Erythroblast (primary cell): ENCODE data around the gene ARHGAP4.

Source experiments
- DNase-seq, 2 experiments: peaks; one replicate each; lab custom pipeline; 2025; lab: John Stamatoyannopoulos, UW
- GATA1 ChIP-seq: IDR thresholded peaks from 2 replicates; pipeline ENCODE4 v1.6.1; 2011; ENCODE audit warnings: low read depth, mild to moderate bottlenecking, control low read depth, low read length, moderate library complexity
- POLR2A ChIP-seq: IDR thresholded peaks from 2 replicates; pipeline ENCODE4 v1.6.1; 2011; ENCODE audit warnings: mild to moderate bottlenecking, low read length

ARHGAP4 gene

GRCh38 chrX:153921511-153922446 is 4.3 kb downstream of the ARHGAP4 start:
- no peak for DNase-seq
- TF ChIP-seq POLR2A, result no peak
- no peak for TF ChIP-seq GATA1

DNA sequence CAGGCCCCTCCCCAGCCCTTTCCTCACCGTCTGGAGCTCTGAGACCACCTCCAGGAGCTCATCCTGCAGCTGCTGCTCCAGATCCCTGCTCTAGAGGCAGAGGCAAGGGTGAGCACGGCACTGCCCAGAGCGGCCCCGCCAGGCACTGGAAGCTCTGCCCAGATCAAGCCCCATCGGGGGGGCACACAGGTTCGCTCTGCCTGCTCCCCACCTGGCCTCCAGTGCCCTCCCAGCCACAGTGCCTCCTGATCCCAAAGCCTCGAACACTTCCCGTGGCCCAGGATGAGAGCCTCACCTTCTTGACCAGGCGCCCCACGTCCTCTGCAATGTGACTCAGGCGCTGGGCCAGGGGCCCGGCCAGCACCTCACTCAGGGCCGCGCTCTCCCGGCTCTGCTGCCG is 5.0 kb downstream of the ARHGAP4 start:
- DNase-seq, result no peak
- TF ChIP-seq GATA1 (no peak), POLR2A (no peak)

GRCh38 chrX:153920546-153920945 is 5.5 kb downstream of the ARHGAP4 start:
- no peak for DNase-seq
- TF ChIP-seq GATA1, result no peak

GRCh38 chrX:153919281-153919680 is 6.8 kb downstream of the ARHGAP4 start:
- no peak for DNase-seq
- TF ChIP-seq POLR2A, result no peak
- no peak for TF ChIP-seq GATA1

- no peak for DNase-seq
- TF ChIP-seq POLR2A (no peak), GATA1 (no peak)
Measured at GRCh38 chrX:153917869-153918268, 8.2 kb downstream of the ARHGAP4 start.

GRCh38 chrX:153913701-153914100 is 12.4 kb downstream of the ARHGAP4 start:
- TF ChIP-seq POLR2A, result no peak
- no peak for TF ChIP-seq GATA1
- DNase-seq, result no peak

DNA sequence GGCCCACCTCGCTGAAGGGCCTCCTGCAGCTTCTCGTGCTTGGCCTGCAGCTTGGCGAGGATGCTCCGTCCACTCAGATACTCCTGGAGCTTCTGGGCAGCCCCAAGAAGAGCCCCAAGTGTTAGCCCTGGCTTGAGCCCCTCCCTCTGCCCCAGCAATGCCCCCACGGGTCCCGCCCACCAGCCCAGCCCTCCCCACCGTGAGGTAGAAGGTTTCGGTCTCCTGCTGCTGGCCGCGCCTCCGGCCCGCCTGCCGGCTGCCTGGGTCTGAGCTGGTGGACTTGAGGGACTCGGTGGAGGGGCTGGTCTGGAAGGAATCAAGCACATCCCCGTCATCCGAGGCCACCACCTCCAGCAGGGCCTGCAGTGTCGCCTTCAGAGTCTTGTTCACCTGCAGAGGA is 12.9 kb downstream of the ARHGAP4 start:
- DNase-seq, result no peak
- TF ChIP-seq GATA1, result no peak
- TF ChIP-seq POLR2A, result no peak

GRCh38 chrX:153911798-153912197 is 14.3 kb downstream of the ARHGAP4 start:
- no peak for TF ChIP-seq POLR2A
- no peak for TF ChIP-seq GATA1

DNA sequence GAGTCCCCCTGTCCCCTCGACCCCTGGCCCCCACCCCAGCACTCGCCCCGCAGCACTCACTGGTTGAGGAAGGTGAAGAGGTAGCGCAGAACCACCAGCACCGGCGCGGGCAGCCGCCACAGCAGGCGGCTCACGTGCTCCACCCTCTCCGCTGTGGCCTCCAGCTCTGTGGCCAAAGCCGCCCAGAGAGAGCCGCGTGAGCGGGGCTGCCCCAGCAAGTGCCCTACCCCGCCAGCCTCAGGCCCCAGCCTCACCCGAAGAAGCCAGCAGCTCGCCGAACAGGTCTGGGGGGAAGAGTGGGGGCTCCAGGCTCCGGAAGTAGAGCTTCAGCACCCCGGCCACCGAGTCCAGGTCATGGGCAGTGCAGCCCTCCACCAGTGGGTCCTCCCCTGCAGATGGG is 15.6 kb downstream of the ARHGAP4 start:
- no peak for TF ChIP-seq POLR2A
- no peak for TF ChIP-seq GATA1
- no peak for DNase-seq

More at GRCh38 chrX:153911798-153912197, 14.3 kb downstream of the ARHGAP4 start:
- DNase-seq, result no peak

- TF ChIP-seq GATA1 (no peak), POLR2A (no peak)
- DNase-seq, result no peak
Measured at GRCh38 chrX:153909980-153910360, 16.1 kb downstream of the ARHGAP4 start.

DNA sequence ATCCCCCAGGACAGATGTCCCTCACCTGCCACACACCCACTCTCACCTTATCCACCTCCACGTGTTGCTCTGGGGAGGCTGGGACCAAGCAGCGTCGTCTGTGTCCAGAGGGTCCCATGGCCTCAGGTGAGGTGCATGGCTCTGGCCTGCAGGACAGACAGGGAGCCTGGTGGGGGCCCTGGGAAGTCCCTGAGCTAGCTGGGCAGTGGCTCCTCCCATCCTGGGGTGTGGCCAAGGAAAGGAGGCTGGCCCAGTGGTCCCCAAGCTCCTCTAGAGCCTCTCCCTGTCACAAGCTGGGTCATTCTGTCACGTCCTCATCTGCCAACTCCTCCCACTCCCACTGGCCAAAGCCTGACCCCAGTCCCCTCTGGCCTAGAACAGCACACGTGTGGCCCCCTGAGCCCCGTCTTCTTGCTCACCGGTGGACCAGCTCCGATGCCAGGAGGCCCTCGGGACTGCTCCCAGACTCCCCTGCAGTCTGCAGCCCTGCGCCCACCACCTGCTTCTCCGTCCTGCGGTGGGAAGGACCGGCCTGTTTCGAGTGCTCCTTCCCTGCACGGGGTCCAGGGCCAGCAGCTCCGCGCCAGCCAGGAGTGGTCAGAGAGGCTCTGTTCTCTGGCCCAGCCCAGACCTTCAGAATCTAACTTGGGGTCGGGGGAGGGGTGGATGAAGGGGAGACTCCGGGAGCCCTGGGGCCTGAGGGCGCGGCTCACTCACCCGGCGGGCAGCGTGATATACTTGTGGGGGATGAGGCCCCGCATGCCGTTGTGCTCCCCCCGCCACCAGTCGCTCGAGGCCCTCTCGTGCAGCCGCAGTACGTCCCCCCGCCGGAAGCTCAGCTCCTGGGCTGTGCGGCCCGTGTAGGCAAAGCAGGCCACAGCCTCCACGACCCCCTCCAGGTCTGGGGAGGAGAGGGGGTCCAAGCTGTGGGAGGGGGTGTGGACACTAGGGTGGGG is 16.8 kb downstream of the ARHGAP4 start:
- DNase-seq, result peak; percentile 9 to 12
- TF ChIP-seq GATA1 (no peak), POLR2A (no peak)

GRCh38 chrX:153908219-153908860 is 17.7 kb downstream of the ARHGAP4 start:
- TF ChIP-seq GATA1, result no peak
- no peak for TF ChIP-seq POLR2A
- DNase-seq, result no peak

DNA sequence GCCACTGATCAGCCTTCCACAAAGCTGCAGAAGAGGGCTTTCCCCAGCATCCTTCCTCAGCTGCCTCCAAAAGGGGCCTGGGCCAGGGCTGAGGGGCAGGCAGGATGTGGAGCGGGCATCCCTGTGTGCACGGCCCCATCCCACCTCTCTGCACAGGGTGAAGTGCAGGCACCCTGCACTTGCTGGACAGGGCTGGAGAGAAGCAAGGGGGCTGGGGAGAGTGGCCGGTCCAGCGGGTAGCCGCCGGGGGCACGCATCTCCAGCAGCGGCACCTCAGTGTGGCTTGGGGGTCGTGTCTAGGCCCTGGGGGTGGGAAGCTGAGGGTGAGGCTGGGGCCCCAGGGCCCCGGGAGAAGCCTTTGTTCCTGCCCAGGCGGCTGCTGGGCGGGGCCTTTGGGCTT is 18.6 kb downstream of the ARHGAP4 start:
- TF ChIP-seq POLR2A, result no peak
- TF ChIP-seq GATA1, result no peak
- no peak for DNase-seq
